ENCODE results near the gene DGKD.

Gene DGKD

DNA sequence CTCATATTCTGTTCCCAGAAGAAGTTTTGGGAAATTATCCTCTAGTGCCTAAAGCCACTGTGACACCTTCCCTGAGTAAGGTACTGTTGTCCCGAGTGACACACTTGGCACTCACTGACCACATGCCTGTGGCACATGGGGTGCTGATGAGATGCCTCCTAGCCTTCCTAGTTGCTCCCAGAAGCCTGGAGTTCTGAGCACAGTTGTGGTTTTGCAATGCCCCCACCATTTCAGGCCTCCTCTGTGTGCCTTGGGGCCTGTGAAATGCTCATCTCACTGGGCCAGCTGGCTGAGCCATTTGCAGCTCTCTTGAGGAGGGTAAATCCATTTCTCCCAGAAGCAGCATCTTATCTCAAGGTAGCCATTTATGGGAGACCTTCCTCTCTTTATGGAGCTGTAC, 91.8 kb downstream of the DGKD start:
- DNase-seq (ENCODE audit: low spot score): no peak

DNA sequence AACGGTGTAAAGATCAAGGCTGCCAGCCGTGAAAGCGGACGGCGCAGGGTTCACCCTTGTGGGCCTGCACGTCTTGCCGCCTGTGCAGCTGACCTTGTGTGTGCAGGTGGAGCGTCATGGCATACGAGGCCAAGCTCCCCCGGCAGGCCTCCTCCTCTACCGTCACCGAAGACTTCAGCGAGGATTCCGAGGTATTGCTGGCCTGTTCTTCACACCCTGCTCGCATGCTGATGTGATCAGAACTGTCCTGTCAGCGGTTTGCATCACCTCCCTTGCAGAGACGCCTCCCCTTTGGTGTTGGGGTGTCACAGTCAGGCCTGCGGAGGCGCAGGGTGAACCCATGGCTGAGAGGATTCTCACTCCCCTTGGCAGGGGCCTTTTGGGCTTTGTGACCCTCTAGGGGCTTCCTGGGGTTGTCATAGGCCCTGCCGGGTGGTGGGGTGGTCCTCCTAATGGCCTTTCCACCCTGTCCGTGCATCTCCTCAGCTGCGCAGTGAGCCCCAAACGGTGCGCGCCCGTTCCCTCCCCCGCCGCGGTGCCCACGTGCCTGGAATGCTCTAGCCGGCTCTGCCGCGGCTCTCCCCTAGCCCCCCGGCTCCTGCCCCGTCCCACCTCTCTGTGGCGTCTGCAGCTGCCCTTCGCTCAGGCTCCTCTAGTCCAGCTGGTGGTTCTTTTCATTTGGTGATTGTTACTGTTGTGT, 92.5 kb downstream of the DGKD start:
- DNase-seq (ENCODE audit: low spot score): no peak

DNA sequence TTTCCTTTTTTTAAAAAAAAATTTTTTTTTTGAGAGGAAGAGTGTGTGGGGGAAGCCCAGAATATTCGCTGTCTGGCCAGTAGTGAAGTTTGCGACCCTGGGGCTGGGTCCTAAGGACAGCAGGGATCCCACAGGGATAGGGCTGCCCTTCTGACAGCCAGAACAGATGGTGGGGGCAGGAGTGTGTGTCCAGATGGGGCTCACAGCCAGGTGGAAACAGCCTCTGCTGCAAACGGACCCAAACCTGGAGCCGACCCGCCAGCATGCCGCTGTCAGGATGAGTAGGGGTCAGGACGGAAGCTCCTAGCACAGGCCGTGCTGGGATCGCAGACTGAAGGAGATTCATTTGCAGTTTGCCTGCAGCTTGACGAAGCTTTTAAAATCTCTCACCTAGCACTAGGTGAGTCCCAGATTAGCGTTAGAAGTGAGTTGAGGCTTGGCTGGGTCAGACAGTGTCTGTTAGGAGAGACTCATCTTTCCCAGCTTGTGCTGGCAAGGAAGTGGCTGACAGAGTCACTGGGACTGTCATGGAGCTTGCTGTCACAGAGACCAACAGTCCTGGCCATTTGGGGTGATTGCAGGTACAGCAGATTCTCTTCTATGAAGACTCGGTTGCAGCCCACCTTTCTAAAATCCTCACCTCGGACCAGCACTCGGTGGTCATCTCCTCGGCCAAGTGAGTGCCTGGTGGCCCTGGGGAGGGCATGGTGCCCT, 93.4 kb downstream of the DGKD start:
- DNase-seq (ENCODE audit: low spot score): no peak

DNA sequence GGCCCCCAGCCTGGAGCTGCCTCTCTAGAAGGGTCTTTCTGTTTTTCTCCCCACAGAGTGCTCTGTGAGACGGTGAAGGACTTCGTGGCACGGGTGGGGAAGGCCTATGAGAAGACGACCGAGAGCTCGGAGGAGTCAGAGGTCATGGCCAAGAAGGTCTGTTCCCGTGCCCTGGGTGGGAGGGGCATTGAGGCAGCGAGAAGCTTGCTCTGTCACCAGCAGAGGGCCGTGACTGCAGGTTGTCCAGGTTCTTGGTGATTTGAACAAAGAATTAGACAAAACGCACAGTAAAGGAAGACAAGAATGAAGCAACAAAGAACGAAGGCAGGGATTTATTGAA, 93.9 kb downstream of the DGKD start:
- no peak for DNase-seq (ENCODE audit: low spot score)

DNA sequence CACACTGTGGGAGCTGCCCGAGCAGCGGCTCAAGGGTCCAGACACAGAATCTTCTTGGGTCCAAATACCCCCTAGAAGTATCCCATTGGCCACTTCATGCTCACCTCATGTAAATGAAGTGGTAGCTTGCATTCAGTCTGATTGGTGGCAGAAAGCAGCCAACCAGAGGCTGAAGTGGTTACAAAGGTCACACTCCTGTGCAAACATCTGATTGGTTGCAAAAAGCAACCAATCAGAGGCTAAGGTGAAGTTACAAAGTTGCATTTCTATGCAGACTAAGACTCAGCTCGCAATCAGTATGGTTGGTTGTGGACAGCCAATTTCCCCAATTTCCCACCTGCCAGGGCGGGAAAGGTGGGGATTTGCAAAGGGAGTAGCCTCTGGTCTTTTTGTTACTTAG, 94.3 kb downstream of the DGKD start:
- DNase-seq (ENCODE audit: low spot score): no peak

DNA sequence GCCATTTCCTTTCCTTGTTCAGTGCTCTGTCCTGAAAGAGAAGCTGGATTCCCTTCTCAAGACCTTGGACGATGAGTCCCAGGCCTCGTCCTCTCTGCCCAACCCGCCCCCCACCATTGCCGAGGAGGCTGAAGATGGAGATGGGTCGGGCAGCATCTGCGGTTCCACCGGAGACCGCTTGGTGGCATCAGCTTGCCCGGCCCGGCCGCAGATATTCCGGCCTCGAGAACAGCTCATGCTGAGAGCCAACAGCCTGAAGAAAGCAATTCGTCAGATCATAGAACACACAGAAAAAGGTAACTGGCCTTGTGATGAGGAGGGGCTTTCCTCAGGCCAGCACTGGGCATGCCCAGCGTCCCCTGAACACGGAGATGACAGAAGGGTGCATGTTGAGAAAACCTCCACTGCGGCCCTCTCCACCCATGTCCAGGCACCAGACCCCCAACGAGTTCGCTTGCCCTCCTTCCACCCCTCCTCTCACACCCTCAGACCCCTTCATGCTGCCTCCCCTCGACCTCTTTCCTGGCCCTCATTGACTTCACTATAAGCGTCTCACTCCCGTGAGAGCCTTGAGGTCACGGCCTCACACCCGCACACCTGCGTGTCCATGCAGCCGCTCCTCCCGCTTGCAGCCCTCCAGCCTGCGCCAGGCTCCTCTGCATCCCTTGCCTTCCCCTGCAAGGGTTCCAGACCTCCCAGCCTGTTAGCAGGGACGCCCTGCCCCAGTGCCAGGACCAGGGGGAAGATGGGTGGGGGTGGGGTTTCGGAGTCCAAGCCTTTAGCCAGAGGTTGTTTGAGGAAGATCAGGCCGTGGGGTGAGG, 95.0 kb downstream of the DGKD start:
- DNase-seq (ENCODE audit: low spot score): no peak

DNA sequence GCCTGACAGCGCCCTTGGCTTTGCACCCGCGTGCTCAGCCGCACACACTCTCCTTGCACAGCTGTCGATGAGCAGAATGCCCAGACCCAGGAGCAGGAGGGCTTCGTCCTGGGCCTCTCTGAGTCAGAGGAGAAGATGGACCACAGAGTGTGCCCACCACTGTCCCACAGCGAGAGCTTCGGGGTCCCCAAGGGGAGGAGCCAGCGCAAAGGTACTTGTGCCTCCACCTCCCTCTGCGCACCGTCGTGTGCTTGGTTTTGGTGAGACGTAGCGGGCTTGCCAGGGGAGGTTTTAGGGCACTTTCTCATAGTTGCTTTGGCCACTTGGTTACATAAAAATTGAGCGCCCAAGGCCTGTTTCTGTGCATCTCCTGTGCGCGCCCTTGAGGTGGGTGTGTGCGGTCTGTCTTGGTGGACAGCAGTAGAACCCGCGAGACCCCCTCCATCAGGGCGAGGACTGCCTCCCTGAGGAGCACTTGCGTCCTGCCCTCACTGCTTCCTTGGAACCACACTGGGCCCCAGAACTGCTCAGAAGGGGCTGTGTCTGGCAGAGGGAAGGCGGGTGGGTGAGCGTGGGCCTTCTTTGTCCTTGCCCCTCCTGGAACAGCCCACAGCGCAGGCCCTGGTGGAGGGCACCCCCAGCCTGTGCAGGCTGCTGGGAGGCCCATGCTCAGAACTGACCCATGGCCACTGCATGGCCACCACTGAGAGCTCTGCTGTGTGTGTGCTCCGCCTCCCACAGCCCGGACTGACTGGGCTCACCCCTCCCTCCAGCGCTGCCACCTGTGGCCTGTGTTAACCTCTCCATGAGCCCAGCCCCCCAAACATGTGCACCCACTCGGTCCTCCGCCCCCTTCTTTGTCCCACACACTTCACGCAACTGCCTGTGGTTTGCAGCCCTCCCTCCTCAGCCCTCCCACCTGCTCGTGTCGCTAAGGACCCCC, 95.9 kb downstream of the DGKD start:
- DNase-seq (ENCODE audit: low spot score): no peak

DNA sequence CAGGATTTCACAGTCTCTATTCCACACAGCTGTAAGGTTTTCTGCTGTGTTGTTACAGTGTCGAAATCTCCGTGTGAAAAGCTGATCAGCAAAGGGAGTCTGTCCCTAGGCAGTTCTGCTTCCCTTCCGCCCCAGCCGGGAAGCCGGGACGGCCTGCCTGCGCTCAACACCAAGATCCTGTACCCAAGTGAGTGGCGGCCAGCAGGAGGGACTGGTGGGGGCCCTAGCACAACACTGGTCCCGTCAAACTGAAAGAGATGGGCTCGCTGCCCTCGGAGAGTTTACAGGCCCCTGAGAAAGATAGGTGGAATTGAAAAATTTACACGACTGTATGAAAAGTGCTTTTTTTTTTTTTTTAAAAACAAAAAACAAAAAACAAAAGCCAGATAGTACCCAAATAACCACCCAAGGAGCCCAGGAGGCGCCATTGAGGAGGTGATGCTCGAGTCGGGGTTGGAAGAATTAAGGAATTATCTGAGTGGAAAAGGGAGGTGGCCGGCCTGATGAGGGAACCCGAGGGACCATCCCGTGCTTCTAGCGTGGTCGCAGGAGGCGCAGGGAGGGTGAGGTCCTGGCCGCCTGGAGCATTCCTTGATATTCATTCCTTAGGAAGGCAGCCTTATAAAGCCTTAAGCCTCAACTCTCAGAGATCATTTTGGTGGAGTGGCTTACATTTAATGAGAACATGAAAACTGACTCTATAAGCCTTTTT, 96.7 kb downstream of the DGKD start:
- no peak for DNase-seq (ENCODE audit: low spot score)

DNA sequence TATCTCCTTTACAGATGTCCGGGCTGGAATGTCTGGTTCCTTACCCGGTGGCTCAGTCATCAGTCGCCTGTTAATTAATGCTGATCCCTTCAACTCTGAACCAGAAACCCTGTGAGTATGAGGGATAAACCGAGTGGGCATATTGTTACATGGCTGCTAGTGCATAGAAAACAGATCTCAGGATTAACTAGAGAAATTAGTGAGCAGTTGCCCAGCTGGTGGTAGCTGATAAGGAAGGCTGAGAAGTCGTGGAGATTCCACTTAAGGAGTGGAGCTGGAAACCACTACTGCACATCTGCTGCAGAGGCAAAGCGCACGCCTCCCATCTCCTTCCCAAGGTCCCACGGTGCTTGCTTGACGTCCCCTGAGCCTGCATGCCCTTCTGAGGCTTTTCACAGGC, 97.7 kb downstream of the DGKD start:
- no peak for DNase-seq (ENCODE audit: low spot score)

DNA sequence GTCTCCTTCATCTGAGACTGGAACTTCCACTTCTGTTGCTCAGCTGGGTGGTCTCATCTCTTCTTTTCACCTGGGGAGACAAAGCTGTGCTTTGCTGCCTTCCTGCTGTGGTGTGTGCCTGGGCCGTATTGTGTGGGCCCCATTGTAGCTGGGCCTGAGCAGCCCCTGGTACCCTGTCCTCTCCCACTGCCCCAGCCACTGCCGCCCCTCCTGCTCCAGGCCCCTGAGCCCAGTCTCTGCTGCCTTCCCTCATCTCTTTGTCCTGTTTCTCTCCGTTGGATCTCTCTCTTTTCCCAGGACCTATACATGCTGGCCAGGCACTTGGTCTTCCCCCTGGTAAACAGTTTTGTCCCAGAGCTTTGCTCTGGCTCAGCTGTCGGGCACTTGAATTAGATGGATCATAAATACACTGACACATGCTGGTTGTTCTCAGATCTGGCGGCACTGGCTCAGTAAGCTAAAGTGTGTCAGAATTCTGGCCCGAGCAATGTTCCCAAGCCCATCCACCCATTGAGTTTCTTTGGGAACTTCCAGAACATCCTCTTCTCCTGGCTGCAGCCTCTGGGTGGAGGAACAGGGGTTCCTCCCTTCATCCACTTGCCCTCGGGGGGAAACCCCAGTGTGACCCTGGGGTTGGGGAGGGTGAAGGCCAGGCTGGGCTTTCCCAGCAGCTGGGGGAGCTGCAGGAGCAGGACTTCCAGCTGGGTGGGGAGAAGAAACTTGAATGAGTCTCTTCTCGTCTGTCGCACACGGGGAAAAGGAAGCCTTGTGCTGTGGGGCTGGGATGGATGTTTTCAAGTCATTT, 99.0 kb downstream of the DGKD start:
- DNase-seq (ENCODE audit: low spot score): no peak

DNA sequence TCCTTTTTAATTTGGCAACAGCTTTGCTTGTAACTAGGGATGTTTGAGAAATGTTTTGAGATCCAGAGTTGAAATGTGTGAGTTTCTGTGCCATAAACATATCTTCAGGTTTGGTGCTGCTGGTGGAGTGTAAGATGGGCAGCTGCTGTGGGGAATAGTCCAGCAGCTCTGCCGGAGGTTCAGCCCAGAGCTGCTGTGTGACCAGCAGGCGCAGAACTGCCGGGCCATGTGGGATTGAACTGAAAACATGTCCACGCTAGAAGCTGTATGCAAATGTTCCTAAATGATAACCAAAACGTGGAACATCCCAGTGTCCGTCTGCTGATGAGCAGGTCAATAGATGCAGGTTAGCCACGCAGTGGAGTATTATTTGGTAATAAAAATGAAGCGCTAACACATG, 99.6 kb downstream of the DGKD start:
- DNase-seq (ENCODE audit: low spot score): no peak

DNA sequence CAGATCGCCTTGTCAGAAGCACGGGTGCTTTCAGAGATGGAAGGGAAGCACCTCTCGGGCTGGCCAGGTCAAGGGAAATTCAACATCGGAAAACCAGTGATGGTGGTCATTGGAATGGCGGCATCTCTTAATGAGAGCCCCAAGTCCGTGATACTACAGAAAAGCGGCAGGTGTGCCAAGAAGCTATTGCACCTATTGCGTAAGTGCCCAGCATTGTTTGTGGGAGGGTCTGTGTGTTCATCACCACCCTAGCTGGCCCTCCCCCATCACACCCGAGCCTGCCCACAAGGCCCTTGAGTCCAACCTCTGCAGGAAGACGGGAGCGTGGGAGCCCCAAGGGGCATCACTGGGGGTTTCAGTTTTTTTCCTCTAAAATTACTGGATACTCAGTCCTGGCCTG, 100.7 kb downstream of the DGKD start:
- no peak for DNase-seq (ENCODE audit: low spot score)

DNA sequence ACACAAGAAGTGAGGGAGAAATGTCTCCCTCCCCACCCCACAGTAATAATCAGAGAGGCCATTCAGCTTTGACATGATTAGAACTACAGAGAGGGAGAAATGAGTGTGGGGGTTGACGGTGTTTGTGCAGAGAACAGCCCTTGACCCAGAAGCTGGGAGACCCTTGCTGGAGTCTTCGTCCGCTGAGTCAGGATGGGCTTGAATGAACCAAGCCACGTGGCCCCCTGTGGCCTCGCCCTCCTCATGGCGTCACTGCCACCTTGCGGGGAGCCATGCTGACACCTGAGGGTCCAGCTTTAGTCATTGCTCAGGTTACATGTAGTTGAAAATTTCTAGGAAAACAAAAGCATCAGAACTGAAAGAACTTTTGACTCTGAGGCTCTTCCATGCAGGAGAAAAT, 101.2 kb downstream of the DGKD start:
- DNase-seq (ENCODE audit: low spot score): no peak

DNA sequence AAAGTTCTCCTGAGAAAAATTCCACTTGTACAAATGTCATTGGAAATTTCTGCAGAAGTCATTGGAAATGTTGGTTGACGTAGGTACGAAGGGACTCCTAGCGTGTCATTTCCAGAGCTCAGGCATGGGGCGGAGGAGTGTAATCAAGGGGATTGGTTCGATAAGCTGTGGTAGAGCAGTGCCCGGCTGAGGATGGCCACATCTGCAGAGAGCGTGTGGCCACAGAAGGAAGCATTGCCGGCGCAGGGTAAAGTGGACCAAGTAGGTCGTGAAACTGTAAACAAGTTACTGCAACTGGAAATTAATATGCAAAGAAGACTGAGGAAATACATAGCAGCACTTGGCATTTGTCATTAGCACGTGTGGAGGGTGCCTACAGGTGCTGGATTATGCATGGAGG, 101.8 kb downstream of the DGKD start:
- DNase-seq (ENCODE audit: low spot score): no peak

DNA sequence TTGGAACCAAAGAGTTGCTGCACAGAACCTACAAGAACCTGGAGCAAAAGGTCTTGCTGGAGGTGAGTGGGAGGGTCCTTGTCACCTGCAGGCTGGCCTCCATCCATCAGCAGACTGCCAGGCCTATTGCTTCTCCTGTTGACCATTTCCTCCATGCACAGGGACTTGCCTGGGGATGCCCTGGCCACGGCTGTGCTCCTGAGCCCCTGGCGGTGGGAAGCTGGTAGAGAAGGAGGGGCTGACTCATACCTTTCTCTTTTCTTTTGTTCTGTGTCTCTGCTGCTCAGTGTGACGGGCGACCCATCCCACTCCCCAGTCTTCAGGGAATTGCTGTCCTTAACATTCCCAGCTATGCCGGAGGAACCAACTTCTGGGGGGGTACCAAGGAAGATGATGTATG, 102.6 kb downstream of the DGKD start:
- DNase-seq (ENCODE audit: low spot score): no peak

DNA sequence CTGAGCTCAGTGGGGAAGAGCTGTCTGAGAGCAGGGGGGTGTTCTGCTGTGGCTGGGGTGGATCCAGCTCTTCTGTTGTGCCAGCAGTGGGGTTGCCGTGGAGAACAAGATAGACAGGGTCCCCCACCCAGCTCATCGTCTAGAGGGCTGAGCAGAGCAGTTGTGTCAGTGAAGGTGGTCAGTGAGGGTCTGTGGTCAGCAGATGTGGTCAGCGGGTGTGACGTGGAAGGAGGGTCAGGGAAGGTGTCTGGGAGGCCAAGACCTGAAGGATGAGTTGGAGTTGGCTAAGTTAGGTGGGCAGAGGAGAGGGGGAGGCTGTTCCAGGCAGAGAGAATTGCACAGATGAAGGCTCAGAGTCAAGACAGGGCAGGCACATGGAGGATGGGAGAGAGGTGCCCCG, 103.1 kb downstream of the DGKD start:
- no peak for DNase-seq (ENCODE audit: low spot score)

DNA sequence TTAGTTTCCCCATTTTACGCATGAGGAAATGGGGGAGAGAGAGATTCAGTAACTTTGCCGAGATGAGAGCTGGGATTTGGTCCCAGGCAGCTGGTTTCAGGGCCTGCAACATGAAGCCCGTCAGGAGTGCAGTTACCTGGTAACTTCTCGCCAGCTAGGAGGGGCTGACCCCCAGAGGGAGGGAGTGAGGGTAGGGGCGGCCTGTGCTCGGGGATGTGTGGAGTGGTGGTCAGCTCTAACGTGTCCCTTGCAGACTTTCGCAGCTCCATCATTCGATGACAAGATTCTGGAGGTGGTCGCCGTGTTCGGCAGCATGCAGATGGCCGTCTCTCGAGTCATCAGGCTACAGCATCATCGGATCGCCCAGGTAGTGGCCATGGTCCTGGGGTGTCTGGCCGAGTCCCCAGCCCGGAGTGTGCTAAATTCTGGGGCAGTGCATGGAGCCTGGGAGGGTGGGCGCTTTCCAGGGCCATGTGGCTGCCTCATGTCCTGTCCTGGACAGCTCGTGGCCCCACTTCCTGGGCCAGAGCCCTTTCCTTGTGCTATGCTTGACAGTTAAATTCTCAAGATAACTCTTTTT, 103.8 kb downstream of the DGKD start:
- no peak for DNase-seq (ENCODE audit: low spot score)

DNA sequence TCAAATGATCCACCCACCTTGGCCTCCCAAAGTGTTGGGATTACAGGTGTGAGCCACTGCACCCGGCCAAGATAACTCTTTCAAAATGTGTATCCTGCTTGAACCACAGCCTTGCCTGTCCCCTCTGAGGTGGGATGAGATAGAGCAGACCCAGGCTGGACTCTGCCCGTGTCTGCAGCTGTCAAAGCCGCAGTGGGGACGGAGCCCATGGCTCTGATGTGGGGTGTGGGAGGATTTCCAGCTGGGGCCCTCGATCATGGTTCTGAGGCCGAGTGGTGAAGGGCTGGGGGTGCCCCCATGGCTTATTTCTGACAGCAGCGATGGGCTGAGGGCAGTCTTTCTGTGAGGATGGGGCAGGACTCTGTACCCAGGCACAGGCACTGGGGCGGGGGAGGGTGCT, 104.5 kb downstream of the DGKD start:
- no peak for DNase-seq (ENCODE audit: low spot score)

DNA sequence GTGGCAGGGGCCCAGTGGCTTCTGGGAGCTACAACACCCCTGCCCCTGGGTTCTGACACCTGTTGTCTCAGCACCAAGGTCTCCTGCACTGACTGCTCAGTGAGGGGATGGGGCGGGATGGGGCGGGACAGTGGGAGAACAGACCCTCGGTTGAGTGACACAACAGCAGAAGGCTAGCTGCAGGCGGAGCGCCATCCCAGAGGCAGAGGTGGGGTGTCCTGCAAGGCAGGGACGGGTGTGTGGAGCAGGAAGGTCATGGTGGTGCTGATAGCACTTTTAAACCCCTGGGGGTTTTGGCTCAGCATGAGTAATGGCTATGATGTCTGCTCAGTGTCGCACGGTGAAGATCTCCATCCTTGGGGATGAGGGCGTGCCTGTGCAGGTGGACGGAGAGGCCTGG, 105.1 kb downstream of the DGKD start:
- DNase-seq (ENCODE audit: low spot score): no peak

DNA sequence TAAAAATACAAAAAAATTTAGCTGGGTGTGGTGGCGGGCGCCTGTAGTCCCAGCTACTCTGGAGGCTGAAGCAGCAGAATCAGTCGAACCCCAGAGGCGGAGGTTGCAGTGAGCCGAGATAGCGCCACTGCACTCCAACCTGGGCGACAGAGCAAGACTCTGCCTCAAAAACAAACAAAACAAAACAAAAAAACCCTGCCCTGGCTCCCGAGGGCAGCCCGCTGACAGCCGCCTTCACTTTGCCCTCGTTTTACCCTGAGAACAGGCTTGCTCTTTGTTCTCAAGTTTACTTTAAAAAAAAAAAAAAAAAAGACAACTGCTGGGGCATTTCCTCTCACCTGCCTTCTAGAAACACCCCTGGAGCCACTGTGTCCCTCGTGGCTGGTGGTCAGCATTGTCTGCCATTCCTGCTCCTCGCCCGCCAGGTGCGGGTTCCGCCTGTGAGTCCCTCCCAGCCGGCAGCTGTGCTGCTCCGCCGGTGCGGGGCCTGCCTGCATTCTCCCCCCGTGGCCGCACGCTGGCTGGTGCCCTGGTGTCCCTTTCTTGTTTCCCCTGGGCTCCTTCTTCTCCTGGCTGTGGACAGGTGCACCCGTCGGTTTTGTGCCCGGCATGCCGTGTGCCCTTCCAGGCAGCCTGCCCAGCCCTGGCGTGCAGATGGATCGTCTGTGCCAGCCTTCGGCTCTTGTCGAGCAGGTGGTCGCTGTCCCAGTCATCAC, 106.6 kb downstream of the DGKD start:
- DNase-seq (ENCODE audit: low spot score): no peak
